KMS-11 (cell line): Measurements from ENCODE around the gene FCHSD1.

Experiments used
- H2AFZ ChIP-seq: fragments of 200-600 bp; sonication (generic); 2 replicates; pipeline ENCODE4 v1.6.1; 2016; ENCODE audit warnings: antibody characterized with exemption, mixed run types, low read depth
- H3K27ac ChIP-seq: fragments of 200-600 bp; sonication (generic); 2 replicates; pipeline ENCODE4 v1.6.1; 2016; ENCODE audit warnings: mild to moderate bottlenecking, mixed run types
- H3K27me3 ChIP-seq: fragments of 200-600 bp; sonication (generic); 2 replicates; pipeline ENCODE4 v1.6.1; 2017; ENCODE audit warnings: mild to moderate bottlenecking, low read depth, mixed run types, moderate library complexity; ENCODE audit not compliant: insufficient read depth
- H3K36me3 ChIP-seq: fragments of 200-600 bp; sonication (generic); 2 replicates; pipeline ENCODE4 v1.6.1; 2017; ENCODE audit warnings: mild to moderate bottlenecking, mixed run types; ENCODE audit not compliant: insufficient read depth
- H3K4me1 ChIP-seq: fragments of 200-600 bp; sonication (generic); 2 replicates; pipeline ENCODE4 v1.6.1; 2016; ENCODE audit warnings: mild to moderate bottlenecking, low read depth, mixed run types; ENCODE audit not compliant: poor library complexity, severe bottlenecking
- H3K4me2 ChIP-seq: fragments of 200-600 bp; sonication (generic); 2 replicates; pipeline ENCODE4 v1.7.0; 2016; ENCODE audit warnings: mild to moderate bottlenecking, mixed run types
- H3K4me3 ChIP-seq: fragments of 200-600 bp; sonication (generic); IDR thresholded peaks from 2 replicates; pipeline ENCODE4 v1.6.1; 2017; ENCODE audit warnings: low read depth, low read length, mixed read lengths; ENCODE audit not compliant: insufficient read depth
- H3K79me2 ChIP-seq: fragments of 200-600 bp; sonication (generic); 2 replicates; pipeline ENCODE4 v1.6.1; 2016; ENCODE audit warnings: low read depth, mixed run types; ENCODE audit not compliant: insufficient read depth
- H3K9ac ChIP-seq: fragments of 200-600 bp; sonication (generic); 2 replicates; pipeline ENCODE4 v1.6.1; 2016; ENCODE audit warnings: mild to moderate bottlenecking, mixed run types
- H4K20me1 ChIP-seq: fragments of 200-600 bp; sonication (generic); 2 replicates; pipeline ENCODE4 v1.6.1; 2016; ENCODE audit warnings: mild to moderate bottlenecking, mixed run types; ENCODE audit not compliant: insufficient read depth
- CTCF ChIP-seq: fragments of 200-600 bp; sonication (generic); conservative IDR thresholded peaks from 2 replicates; pipeline ENCODE4 v1.6.1; 2017; ENCODE audit warnings: low read depth, mild to moderate bottlenecking, antibody characterized with exemption, low read length, moderate library complexity, mixed read lengths

Gene FCHSD1

GRCh38 chr5:141651728-141652105 is 499 bp upstream of the FCHSD1 start:
- H4K20me1 ChIP-seq, result no peaks in the 10 kb centered on the region
- H2AFZ ChIP-seq, result peak overlapping the region; percentile 60
- H3K36me3 ChIP-seq, result no peaks in the 10 kb centered on the region
- H3K27ac ChIP-seq, result no peak overlapping the region
- peak overlapping the region; percentile 35; the same call in 1 of the 2 replicates for H3K9ac ChIP-seq
- peaks cover 4% of the 10 kb centered on the region for H3K4me1 ChIP-seq
- no peak overlapping the region for H3K4me3 ChIP-seq
- no peaks in the 10 kb centered on the region for H3K27me3 ChIP-seq
- peak overlapping the region; percentile 48 for H3K4me2 ChIP-seq
- no peak for TF ChIP-seq CTCF
- no peaks in the 10 kb centered on the region for H3K79me2 ChIP-seq

GRCh38 chr5:141649972-141650371 is 1.2 kb downstream of the FCHSD1 start:
- Histone ChIP-seq H4K20me1 (no peaks in the 10 kb centered on the region), H3K4me3 (no peak overlapping the region), H3K36me3 (no peaks in the 10 kb centered on the region), H3K27ac (no peak overlapping the region), H2AFZ (no peak overlapping the region), H3K27me3 (no peaks in the 10 kb centered on the region), H3K4me1 (peaks cover 4% of the 10 kb centered on the region), H3K4me2 (no peak overlapping the region), H3K9ac (no peak overlapping the region), H3K79me2 (no peaks in the 10 kb centered on the region)
- TF ChIP-seq CTCF, result no peak

- Histone ChIP-seq H3K9ac (no peak overlapping the region), H3K27me3 (no peaks in the 10 kb centered on the region), H3K27ac (no peak overlapping the region), H3K36me3 (no peaks in the 10 kb centered on the region), H2AFZ (no peak overlapping the region), H3K4me2 (no peak overlapping the region), H3K4me3 (no peak overlapping the region), H4K20me1 (no peaks in the 10 kb centered on the region), H3K4me1 (peaks cover 4% of the 10 kb centered on the region), H3K79me2 (no peaks in the 10 kb centered on the region)
- no peak for TF ChIP-seq CTCF
Observed at GRCh38 chr5:141649056-141649688, 2.0 kb downstream of the FCHSD1 start.

GRCh38 chr5:141647851-141648250 is 3.4 kb downstream of the FCHSD1 start:
- peaks cover 4% of the 10 kb centered on the region for H3K4me1 ChIP-seq
- no peak for TF ChIP-seq CTCF
- H3K79me2 ChIP-seq, result no peaks in the 10 kb centered on the region
- H3K9ac ChIP-seq, result no peak overlapping the region
- H3K4me3 ChIP-seq, result no peak overlapping the region
- no peaks in the 10 kb centered on the region for H3K27me3 ChIP-seq
- H3K36me3 ChIP-seq, result no peaks in the 10 kb centered on the region
- no peak overlapping the region for H2AFZ ChIP-seq
- no peak overlapping the region for H3K4me2 ChIP-seq
- H4K20me1 ChIP-seq, result no peaks in the 10 kb centered on the region
- no peak overlapping the region for H3K27ac ChIP-seq
